K562 (cell line): ENCODE data around the gene LONRF3. TPM values are rescaled to one million over a fixed set of nuclear protein-coding genes. Genes with fewer than 3 reads are reported as not detected.

Source experiments
- ATF7 ChIP-seq: fragments of 450-650 bp; IDR thresholded peaks from 2 replicates; pipeline ENCODE4 v1.7.1; 2014; ENCODE audit warnings: mild to moderate bottlenecking, moderate library complexity
- BMI1 ChIP-seq: fragments of 150-350 bp; IDR thresholded peaks from 2 replicates; pipeline ENCODE4 v1.6.1; 2014; ENCODE audit warnings: low read length
- CC2D1A ChIP-seq: fragments of 450-650 bp; IDR thresholded peaks from 2 replicates; pipeline ENCODE4 v1.6.1; 2017; ENCODE audit warnings: mild to moderate bottlenecking
- POLR2AphosphoS2 ChIP-seq: IDR thresholded peaks from 2 replicates; pipeline ENCODE4 v1.6.1; 2012; ENCODE audit warnings: low read length, improper control_type of control experiment
- RFX7 ChIP-seq: fragments of 250-450 bp; sonication (Bioruptor Pico); IDR thresholded peaks from 2 replicates; pipeline ENCODE4 v1.5.1; 2021; ENCODE audit warnings: mild to moderate bottlenecking
- ZC3H4 ChIP-seq: sonication (generic); formaldehyde crosslinking; IDR thresholded peaks from 2 replicates; pipeline ENCODE4 v1.9.0; 2021; ENCODE audit warnings: missing genetic modification reagents, borderline replicate concordance
- ZNF79 ChIP-seq: fragments of 250-450 bp; sonication (Bioruptor Pico); IDR thresholded peaks from 2 replicates; pipeline ENCODE4 v1.4.0; 2020; ENCODE audit warnings: low read depth, mild to moderate bottlenecking, moderate library complexity
- polyA plus RNA-seq, 8 experiments: library from polyadenylated mRNA; depleted of rRNA in 4 of 8; stranded (reverse) in 5 of 8; unstranded in 3 of 8; fragments of >200 nt; fragmentation: Nextera tagmentation in 2 of 8; fragmentation: Illumina TruSeq in 1 of 8; extraction: Ambion mirVana in 2 of 8; extraction: Trizol in 1 of 8; gene quantifications; 2 replicates each; pipeline versions ENCODE4 v1.2.1 to v1.2.3, GENCODE V29; 2011 to 2014; ENCODE audit warnings: inconsistent platforms in 1 of 8, missing spikeins in 1 of 8
- total RNA-seq, 7 experiments: library from RNA; depleted of rRNA in 6 of 7; stranded (reverse); fragments of >200 nt in 6 of 7; fragmentation: Illumina TruSeq in 2 of 7; extraction: Trizol in 2 of 7; gene quantifications; 2 replicates each; pipeline versions ENCODE4 v1.2.1 to v1.2.3, GENCODE V29; 2011 to 2021; ENCODE audit warnings: low replicate concordance in 1 of 7
- TF ChIP-seq, protein P1 (sequence below): fragments of 250-450 bp; sonication (Bioruptor Pico); IDR thresholded peaks from 2 replicates; pipeline ENCODE4 v1.4.0; 2020
- TF ChIP-seq, protein P2 (sequence below): fragments of 450-650 bp; IDR thresholded peaks from 2 replicates; pipeline ENCODE4 v1.6.1; 2016; ENCODE audit warnings: low read depth
- TF ChIP-seq, protein P3 (sequence below): fragments of 250-450 bp; sonication (Bioruptor Pico); IDR thresholded peaks from 2 replicates; pipeline ENCODE4 v1.5.0; 2022; ENCODE audit warnings: mild to moderate bottlenecking
- TF ChIP-seq, protein P4 (sequence below), 2 experiments: fragments of 450-650 bp; IDR thresholded peaks; 2 replicates each; pipeline ENCODE4 v1.6.1; 2016

LONRF3 gene
- total and polyA plus RNA-seq, 9 of the 15 experiments (the other 6 are each of a cell fraction or from before 2014, with no cell fraction given) = 1.3 to 22.0 (median 8.7) TPM

DNA sequence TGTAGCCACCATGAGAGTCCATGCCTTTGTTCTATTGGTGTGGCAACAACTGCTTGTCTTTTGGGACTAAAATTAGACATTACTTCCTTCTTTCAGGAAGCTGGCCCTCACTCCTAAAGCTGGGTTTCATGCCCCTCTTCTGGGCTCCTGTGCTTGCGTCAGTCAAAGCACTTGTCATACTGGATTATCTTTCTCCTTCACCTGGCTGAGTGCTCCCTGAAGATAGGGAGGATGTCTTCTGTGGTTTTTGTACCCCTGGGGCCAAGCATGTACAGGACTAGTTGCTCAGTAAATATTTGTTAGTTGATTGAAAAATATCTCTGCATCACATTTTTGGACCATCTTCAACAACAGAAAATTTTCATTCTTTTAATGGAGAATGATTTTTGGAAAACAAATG, 26.1 kb upstream of the LONRF3 start (continued):
- TF ChIP-seq, protein P1, sequence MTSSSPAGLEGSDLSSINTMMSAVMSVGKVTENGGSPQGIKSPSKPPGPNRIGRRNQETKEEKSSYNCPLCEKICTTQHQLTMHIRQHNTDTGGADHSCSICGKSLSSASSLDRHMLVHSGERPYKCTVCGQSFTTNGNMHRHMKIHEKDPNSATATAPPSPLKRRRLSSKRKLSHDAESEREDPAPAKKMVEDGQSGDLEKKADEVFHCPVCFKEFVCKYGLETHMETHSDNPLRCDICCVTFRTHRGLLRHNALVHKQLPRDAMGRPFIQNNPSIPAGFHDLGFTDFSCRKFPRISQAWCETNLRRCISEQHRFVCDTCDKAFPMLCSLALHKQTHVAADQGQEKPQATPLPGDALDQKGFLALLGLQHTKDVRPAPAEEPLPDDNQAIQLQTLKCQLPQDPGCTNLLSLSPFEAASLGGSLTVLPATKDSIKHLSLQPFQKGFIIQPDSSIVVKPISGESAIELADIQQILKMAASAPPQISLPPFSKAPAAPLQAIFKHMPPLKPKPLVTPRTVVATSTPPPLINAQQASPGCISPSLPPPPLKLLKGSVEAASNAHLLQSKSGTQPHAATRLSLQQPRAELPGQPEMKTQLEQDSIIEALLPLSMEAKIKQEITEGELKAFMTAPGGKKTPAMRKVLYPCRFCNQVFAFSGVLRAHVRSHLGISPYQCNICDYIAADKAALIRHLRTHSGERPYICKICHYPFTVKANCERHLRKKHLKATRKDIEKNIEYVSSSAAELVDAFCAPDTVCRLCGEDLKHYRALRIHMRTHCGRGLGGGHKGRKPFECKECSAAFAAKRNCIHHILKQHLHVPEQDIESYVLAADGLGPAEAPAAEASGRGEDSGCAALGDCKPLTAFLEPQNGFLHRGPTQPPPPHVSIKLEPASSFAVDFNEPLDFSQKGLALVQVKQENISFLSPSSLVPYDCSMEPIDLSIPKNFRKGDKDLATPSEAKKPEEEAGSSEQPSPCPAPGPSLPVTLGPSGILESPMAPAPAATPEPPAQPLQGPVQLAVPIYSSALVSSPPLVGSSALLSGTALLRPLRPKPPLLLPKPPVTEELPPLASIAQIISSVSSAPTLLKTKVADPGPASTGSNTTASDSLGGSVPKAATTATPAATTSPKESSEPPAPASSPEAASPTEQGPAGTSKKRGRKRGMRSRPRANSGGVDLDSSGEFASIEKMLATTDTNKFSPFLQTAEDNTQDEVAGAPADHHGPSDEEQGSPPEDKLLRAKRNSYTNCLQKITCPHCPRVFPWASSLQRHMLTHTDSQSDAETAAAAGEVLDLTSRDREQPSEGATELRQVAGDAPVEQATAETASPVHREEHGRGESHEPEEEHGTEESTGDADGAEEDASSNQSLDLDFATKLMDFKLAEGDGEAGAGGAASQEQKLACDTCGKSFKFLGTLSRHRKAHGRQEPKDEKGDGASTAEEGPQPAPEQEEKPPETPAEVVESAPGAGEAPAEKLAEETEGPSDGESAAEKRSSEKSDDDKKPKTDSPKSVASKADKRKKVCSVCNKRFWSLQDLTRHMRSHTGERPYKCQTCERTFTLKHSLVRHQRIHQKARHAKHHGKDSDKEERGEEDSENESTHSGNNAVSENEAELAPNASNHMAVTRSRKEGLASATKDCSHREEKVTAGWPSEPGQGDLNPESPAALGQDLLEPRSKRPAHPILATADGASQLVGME (CRISPR knock-in tag) = no peak
- TF ChIP-seq, protein P2, sequence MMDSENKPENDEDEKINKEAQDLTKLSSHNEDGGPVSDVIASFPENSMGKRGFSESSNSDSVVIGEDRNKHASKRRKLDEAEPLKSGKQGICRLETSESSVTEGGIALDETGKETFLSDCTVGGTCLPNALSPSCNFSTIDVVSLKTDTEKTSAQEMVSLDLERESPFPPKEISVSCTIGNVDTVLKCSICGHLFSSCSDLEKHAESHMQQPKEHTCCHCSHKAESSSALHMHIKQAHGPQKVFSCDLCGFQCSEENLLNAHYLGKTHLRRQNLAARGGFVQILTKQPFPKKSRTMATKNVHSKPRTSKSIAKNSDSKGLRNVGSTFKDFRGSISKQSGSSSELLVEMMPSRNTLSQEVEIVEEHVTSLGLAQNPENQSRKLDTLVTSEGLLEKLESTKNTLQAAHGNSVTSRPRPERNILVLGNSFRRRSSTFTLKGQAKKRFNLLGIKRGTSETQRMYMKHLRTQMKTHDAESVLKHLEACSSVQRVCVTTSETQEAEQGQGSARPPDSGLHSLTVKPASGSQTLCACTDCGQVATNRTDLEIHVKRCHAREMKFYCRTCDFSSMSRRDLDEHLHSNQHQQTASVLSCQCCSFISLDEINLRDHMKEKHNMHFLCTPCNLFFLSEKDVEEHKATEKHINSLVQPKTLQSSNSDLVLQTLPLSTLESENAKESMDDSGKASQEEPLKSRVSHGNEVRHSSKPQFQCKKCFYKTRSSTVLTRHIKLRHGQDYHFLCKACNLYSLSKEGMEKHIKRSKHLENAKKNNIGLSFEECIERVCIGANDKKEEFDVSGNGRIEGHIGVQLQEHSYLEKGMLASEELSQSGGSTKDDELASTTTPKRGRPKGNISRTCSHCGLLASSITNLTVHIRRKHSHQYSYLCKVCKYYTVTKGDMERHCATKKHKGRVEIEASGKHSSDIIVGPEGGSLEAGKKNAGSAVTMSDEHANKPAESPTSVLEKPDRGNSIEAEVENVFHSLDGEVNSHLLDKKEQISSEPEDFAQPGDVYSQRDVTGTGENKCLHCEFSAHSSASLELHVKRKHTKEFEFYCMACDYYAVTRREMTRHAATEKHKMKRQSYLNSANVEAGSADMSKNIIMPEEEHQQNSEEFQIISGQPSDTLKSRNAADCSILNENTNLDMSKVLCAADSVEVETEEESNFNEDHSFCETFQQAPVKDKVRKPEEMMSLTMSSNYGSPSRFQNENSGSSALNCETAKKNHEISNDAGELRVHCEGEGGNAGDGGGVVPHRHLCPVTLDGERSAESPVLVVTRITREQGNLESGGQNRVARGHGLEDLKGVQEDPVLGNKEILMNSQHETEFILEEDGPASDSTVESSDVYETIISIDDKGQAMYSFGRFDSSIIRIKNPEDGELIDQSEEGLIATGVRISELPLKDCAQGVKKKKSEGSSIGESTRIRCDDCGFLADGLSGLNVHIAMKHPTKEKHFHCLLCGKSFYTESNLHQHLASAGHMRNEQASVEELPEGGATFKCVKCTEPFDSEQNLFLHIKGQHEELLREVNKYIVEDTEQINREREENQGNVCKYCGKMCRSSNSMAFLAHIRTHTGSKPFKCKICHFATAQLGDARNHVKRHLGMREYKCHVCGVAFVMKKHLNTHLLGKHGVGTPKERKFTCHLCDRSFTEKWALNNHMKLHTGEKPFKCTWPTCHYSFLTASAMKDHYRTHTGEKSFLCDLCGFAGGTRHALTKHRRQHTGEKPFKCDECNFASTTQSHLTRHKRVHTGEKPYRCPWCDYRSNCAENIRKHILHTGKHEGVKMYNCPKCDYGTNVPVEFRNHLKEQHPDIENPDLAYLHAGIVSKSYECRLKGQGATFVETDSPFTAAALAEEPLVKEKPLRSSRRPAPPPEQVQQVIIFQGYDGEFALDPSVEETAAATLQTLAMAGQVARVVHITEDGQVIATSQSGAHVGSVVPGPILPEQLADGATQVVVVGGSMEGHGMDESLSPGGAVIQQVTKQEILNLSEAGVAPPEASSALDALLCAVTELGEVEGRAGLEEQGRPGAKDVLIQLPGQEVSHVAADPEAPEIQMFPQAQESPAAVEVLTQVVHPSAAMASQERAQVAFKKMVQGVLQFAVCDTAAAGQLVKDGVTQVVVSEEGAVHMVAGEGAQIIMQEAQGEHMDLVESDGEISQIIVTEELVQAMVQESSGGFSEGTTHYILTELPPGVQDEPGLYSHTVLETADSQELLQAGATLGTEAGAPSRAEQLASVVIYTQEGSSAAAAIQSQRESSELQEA = no peak
- no peak for TF ChIP-seq BMI1
- TF ChIP-seq, protein P3, sequence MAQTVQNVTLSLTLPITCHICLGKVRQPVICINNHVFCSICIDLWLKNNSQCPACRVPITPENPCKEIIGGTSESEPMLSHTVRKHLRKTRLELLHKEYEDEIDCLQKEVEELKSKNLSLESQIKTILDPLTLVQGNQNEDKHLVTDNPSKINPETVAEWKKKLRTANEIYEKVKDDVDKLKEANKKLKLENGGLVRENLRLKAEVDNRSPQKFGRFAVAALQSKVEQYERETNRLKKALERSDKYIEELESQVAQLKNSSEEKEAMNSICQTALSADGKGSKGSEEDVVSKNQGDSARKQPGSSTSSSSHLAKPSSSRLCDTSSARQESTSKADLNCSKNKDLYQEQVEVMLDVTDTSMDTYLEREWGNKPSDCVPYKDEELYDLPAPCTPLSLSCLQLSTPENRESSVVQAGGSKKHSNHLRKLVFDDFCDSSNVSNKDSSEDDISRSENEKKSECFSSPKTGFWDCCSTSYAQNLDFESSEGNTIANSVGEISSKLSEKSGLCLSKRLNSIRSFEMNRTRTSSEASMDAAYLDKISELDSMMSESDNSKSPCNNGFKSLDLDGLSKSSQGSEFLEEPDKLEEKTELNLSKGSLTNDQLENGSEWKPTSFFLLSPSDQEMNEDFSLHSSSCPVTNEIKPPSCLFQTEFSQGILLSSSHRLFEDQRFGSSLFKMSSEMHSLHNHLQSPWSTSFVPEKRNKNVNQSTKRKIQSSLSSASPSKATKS (CRISPR knock-in tag) = no peak
- TF ChIP-seq POLR2AphosphoS2 = no peak
- TF ChIP-seq RFX7 (CRISPR knock-in tag) = no peak
- peak; percentile 68; the same call in 1 of the 2 replicates for TF ChIP-seq CC2D1A
- TF ChIP-seq ZC3H4 = no peak
- TF ChIP-seq ATF7 = peak; percentile 66
- TF ChIP-seq, protein P4, sequence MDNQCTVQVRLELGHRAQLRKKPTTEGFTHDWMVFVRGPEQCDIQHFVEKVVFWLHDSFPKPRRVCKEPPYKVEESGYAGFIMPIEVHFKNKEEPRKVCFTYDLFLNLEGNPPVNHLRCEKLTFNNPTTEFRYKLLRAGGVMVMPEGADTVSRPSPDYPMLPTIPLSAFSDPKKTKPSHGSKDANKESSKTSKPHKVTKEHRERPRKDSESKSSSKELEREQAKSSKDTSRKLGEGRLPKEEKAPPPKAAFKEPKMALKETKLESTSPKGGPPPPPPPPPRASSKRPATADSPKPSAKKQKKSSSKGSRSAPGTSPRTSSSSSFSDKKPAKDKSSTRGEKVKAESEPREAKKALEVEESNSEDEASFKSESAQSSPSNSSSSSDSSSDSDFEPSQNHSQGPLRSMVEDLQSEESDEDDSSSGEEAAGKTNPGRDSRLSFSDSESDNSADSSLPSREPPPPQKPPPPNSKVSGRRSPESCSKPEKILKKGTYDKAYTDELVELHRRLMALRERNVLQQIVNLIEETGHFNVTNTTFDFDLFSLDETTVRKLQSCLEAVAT (IDR thresholded peaks at IDR 0.05) = no peak; a peak in 1 of 4 replicates
- TF ChIP-seq ZNF79 (CRISPR knock-in tag) = no peak
